NCI-H82 treated with DMSO at 0.1 percent for 48 hours (cell line): ENCODE data around the gene FILIP1.
"Not testable (repeated sequence)": the region's sequence is repeated elsewhere in the genome, so short reads cannot be mapped to it uniquely, and the experiment has no call there.

Source experiments
- DNase-seq: peaks from one replicate; lab custom pipeline; 2025; ENCODE audit not compliant: unreplicated experiment; lab: John Stamatoyannopoulos, UW

FILIP1 gene

DNA sequence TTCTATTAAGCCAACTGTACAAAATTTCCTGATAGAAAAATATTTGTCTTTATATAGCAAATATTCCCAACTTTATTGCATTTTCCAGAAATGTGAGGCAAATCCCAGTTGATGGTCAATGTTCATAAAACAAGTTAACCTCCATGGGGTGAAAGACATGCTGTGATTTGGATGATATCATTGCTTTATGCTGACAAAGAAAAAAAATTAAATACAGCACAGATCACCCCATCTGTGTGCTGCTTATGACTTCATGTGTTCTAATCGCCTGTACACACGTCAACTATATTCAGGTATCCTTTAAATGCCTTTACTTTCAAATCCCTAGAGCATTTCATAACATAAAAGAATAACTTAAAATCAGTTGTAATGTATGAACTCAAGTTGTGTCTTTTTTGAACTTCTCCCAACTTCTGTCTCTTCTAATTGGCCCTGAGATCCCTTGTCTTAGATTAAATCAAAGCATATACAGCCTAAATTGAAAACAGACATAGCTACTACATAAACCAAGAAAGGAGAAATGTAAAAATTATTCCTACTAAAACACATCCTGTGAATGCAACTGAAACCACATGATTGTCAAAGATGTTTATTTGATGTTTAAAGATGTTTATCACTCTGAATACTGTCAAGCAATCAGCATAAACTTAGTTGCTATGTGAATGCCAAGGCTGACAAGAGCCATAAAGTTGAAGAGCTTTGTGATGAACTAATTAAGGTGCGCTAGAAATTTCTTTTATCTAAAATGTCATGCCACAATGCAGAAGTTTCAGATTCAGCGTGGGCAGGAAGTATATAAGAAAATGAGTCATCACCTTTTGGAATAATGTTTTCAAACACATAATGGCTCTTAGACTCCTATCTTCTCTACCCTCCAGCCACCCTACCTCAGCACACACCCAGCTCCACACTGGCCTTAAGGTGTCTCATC lies 68.7 kb downstream of the FILIP1 start:
- DNase-seq, result no peak

DNA sequence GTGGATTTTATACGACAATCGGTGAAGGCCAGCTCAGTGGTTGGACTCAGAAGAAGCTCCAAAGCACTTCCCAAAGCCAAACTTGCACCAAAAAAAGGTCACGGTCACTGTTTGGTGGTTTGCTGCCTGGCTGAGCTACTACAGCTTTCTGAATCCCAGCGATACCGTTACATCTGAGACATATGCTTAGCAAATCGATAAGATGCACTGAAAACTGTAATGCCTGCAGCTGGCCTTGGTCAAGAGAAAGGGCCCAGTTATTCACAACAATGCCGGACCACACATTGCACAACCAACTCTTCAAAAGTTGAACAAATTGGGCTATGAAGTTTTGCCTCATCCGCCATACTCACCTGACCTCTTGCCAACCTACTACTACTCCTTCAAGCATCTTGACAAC lies 70.2 kb downstream of the FILIP1 start:
- DNase-seq, result no peak

DNA sequence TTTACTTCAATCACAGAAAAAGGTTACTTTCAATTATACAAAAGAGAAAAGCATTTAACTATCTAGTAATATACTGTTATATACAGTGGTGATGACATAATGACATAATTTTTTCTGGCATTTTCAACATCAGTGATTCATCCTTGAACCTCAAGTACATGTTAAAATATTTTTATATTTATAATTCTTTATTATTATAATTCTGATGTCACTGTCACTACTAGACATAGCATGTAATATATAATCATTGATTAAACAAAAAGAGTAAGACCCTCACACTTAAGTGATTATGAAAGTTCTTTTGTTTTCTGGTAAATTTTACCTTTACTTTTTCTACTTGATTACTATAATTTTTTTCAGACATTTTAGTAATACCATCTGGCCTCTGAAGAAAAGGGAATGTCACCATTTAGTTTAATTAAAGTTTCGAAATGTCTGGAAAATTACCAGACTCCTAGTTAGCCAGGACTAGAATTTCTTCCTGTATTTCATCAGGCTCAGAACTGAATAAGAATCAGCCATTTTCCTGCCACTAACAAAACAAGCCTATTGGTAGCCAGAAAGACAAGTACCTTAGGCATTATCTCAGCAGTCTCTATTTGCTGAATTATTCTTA lies 71.5 kb downstream of the FILIP1 start:
- DNase-seq, result no peak

DNA sequence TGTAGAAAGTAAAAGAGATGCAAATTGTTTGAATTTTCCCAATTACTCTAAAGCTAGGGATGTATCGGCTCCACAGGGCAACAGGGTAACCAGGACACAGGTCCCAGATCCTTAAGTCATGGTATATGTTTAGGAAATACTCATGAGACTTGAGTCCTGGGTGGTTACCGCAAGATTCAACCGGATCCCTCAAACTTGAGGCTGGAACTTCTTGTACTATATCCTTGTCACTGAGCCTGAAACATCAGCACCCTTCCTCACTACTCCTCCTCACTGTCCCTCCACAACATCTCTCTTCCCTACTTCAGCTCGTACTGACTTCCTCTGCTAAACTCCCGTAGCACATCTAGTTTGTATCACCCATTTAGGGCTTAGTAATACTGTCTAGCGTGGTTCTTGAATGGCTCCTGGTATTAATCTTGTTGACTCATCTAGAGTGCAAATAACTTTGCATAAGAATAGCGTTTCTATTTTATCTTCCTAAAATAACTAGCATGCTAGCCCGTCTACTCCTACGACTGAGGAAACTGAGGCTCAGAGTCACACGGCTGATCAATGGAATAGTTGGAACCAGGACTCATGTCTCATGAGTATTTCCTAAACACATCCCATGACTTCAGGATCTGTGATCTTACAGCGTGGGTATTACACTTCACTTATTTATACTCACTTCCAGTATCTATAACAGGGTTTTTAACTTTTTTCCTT lies 72.1 kb downstream of the FILIP1 start:
- no peak for DNase-seq

DNA sequence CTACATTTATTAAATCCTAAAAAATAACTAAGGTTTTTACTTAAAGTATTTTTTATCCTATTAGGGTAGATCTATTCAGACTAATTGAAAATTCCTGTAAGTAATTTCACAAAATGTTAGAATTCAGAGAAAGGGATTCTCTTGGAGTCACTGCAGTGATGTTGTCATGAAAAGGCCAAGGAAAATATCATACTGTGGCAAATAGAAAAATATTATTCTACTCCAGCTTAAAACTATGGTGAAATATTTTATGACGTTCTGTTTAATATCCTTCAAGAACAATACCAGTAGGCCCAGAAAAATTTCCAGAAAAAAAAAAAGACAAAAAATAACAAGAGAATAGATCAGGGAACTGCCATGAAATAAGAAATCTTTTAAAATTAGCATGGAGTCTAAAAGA lies 73.6 kb downstream of the FILIP1 start:
- no peak for DNase-seq

DNA sequence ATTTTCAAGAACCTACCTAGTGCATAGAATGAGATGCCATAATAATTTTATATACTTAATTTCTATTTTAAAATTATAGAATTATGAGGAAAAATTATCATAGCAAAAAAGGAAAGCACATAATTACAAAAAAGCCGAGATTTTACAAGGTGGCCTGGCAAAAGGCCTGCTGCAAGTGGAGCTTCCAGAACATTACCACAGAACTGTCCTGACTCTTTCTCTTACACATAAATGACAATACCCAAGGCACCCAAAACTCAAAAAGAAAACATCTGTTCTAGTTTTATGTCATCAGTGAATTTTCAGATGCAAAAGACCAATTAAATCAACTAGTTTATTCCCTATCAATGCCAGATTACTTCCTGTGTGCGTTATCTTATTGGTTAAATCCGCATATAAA lies 74.2 kb downstream of the FILIP1 start:
- no peak for DNase-seq

DNA sequence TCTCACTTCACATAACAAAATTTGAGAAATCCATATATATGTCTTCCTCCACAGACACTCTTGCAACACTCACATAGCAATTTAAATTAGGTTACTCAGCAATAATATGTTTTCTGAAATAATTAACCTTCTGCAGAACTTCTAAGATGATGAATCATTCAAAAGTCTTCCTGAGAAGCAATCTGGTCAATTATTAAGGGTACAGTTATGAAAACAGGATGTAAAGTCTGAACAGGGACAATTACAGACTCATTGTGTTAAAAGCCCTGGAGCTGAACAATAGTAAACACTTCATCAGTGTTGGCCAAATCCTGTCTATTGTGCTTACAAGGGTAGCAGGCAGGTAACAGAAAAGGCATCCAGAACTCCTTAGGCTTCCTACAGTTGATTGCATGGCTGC lies 75.4 kb downstream of the FILIP1 start:
- DNase-seq, result no peak

DNA sequence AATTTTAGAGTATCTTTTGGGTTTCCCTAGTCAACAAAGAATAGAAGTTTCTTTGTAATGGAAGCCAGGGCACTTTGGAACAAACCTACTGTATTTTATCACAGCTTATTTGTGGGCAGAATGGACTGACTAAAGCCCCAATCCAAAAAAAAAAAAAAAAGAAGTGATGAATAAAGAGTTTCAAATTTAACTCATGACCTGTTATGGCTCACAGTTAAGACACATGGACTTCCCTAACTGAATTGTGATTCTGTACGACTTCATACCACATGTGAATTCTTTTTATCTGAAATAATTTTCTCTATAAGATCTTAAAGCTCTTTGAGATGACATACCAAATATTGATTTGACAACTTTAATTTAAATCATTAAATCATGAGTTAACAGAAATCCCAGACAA lies 77.2 kb downstream of the FILIP1 start:
- no peak for DNase-seq

DNA sequence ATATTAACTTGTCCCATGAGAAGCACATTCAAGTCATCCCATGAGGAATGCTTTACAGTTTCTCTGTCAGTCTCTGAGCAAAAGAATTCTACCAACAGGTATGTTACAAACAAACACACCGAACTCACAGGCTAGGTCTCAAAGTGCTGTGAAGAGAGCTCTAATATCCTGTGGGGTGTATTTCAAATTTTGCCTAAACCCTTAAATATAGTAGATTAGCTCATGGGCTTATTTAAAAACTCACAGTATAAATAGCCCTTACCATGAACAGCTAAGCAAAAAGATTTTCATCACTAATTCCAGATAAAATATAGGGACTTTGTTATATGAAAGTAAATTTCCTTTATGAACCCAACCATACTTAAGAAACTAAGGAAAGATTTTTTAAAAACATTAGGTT lies 77.8 kb downstream of the FILIP1 start:
- DNase-seq, result no peak

DNA sequence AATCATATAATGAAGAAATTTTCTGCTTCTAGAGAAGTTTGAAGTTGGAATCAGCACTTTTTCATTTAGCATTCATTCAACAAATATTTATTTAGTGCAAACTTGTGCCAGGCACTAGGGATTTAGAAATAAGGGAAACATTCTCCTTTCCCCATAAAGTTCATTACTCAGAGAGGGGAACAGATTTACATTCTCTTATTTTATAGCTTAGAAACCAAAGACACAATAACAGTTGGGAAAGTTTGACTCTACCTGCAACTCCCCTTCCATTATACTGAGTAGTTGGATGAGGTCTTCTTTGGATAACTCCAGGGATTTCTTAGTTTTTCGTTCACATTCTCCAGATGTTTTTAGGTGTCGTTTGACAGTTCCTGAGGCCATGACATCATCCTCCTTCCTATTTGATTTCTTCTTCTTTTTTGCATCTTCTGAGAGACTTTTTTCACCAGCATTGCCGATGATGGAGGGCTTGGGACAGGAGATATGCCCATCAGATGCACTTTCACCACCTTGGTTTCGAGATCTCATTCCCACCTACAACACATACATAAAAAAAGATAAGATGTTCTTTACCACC lies 79.1 kb downstream of the FILIP1 start:
- no peak for DNase-seq

DNA sequence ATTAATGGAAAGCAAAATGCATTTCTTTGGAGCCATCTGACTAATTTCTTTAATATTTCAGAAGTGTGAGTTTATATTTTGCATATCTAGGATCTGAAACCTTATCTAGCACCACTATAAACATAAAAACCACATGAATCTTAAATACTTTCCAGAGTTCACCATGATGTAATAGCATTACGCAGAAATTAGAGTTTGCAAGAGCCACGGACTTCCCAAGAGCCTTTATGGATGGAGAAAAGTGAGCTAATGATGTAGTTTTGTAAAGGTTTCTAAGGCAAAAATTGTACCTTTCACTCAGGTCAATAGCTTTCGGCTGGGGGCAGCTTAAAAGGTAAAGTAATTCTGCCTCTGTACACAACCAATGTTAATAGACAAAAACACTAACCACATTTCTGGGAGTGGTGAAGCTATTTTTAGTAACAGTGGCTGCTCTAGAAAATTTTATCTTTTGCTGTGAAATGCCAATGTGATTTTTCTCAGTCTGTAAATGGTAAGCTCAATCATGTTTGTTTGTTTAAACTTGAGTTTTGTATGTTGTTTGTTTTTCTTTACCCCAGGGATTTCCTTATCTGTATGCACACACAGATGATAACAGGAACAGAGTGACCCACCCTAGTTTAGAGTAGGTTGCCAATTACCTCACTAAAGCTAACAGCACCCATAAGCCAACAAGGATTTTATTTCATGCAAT lies 80.5 kb downstream of the FILIP1 start:
- no peak for DNase-seq

DNA sequence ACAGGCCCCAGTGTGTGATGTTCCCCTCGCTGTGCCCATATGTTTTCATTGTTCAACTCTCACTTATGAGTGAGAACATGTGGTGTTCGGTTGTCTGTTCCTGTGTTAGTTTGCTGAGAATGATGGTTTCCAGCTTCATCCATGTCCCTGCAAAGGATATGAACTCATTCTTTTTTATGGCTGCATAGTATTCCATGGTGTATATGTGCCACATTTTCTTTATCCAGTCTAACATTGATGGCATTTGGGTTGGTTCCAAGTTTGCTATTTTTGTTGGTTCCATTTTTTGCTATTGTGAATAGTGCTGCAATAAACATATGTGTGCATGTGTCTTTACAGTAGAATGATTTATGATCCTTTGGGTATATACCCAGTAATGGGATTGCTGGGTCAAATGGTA lies 83.0 kb downstream of the FILIP1 start:
- DNase-seq, result not testable (repeated sequence)

DNA sequence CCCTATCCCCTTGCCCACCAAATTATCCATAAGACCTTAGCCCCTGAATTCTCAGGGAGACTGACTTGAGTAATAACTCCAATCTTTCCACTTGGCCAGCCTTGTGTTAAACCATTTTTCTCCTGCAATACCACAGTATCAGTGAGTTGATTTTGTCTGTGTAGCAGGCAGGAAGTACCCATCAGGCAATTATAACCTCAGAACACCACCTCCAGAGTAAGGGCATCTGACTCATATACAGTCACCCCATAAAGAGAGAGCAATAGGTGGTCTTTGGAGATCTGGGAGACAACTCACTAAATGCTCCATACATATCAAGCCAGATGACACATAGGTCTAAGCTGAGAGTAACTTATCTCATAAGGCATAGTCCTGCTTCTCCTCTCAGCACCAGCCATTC lies 83.7 kb downstream of the FILIP1 start:
- DNase-seq, result no peak

DNA sequence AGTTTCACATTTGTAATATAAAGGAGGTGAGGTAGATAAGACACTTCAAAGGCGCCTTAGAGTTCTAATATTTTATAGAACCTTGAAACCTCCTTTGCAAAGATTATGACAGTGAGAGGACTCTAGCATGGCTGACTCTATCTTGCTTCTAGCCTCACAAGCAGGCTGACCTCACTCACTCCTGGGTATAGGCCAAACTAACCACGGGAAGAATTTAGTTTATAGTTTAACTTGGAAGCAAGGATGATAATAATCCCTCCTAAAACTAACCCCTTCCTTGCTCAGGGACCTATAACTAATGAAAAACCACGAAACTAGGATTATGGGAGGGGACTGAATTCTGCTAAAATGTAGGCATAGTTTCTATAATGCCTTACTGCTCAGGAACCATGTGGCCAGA lies 84.3 kb downstream of the FILIP1 start:
- no peak for DNase-seq

DNA sequence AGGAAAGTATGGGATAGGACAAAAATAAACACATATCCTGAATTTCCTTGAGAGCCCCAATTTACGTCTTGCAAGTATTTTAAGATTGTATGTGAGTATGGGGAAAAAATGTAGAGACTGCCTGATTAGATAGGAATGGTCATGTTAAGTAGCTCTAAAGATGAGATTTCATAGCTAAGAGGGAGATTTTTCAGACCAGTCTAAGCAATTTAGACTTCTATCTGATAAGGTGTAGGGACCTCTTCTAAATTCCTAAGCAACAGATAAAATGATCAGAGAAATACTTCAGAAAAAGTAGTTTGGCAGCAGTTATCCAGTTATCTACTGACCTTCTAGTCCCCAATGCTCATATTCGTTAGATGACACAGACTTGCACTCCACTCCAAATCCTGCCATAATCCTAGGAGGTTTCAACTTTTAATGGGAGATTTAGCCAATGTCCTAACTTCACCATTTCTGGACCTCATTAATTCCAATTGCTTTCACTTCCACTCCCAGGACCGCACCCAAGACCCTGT lies 90.0 kb downstream of the FILIP1 start:
- no peak for DNase-seq

DNA sequence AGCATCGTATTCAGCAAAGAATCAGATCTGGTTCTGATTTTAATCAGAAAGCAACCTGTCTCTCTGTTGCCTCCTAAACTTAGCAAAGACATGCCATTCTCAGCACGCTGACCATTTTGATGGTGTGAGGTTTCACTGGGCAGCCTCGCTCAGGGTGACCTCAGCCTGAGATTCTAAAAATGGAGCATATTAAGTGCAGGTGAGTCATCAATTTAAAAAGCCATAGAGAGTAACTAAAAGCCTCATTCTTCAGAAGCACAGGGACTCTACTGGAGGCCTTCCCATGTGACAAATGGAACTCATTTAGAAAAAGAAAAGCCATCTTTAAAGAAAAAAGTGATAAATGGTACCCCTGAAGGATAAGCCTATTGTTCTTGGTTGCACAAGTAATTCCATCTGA lies 91.3 kb downstream of the FILIP1 start:
- DNase-seq, result no peak

DNA sequence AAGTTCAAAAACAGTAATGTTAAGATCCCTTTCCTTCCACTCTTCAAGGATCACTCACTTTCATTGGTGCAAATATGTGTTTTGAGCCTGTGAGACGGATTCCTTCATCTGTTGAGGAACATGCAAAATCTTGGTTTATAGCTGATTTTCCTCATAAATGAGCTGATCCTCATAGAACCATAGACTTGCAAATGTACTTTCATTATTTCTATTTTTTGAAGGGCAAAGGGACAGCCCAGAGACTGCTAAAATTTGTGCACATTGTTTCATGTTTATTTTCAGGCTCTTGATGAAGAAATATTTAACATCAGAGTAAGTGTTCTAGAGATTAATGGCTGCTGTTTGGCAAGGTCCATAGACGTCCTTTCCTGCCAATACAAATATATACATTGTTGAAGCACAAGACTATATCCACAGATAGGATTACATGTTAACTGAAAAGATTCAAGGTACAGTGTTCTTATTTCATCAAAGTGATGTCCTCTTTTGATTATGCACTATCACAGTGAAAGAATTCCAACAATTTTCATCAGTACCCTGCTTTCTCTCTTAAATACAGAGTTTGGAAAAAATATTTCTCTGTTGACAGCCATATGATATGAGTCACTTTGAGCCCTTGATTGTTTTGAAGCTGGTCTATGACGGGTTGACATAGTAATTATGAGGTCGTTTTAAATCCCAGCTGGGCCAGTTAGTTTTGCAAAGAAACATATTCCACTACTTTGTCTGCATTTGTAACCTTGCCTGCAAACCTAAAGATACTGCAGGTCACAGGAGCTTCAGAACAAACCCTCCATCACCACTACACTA lies 95.7 kb downstream of the FILIP1 start:
- no peak for DNase-seq

DNA sequence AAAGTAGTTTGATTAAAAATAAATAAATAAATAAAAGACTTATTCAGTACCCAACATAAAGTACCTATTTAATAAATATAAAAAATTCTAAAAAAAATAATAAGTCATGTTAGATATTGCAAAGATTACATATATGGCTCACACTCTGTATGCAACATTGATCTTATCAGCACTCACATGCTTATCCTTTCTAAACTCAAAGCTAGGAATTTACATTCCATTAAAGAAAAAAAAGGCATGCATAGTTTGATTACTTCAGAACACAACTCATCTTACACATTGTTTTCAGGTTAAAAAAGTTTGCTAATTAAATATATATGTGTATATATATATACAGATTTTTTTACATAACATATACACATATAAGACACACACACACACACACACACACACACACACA lies 96.4 kb downstream of the FILIP1 start:
- no peak for DNase-seq

DNA sequence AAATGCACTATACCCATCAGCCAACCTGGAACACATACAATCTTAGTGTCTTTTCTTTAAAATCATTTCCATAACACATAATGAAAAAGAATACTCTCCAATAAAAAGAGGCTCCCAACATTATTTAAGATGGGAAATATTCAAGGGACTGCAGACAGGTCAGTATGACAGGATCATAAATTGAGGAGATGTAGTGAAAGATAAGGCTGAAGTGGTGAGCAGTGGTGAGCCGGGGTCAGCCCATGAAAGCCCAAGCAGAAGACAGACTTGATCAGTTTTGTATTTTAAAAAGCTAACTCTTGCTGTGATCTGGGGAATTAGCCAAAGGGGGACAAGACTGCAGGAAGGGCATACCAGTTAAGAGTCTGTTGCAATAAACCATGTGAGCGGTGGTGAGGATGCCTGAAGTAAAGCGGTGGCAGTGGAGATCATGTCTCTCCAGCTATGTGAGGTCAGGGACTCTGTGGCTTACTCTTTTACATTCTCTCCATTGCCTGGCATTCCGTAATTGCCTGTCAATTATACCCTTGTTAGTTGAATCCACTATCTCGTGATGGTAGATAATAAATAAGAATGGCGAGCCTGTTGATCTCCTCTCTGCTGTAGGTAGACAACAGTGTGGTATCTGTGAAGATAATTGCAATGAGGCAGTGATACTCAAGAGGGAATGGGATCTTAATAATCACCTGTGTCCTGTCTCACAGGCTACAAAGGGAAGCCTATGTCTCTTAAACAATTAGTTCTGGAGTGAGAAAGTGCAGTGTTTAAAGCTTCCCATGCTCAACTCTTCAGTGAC lies 97.4 kb downstream of the FILIP1 start:
- no peak for DNase-seq
